IPS-15b (cell line): ENCODE measurements around the gene SHISA7.
"Not testable (repeated sequence)": the region's sequence is repeated elsewhere in the genome, so short reads cannot be mapped to it uniquely, and the experiment has no call there.

Experiments
- H3K27me3 ChIP-seq: one replicate; pipeline ENCODE4 v1.6.1; 2013; ENCODE audit warnings: low read length; ENCODE audit not compliant: control insufficient read depth, insufficient read depth
- H3K36me3 ChIP-seq: one replicate; pipeline ENCODE4 v1.6.1; 2013; ENCODE audit warnings: low read length; ENCODE audit not compliant: control insufficient read depth, insufficient read depth
- H3K4me1 ChIP-seq: one replicate; pipeline ENCODE4 v1.6.1; 2013; ENCODE audit warnings: mild to moderate bottlenecking, low read length; ENCODE audit not compliant: control insufficient read depth, insufficient read depth
- H3K4me3 ChIP-seq: one replicate; pipeline ENCODE4 v1.5.1; 2013; ENCODE audit warnings: low read depth, low read length
- H3K9ac ChIP-seq: one replicate; pipeline ENCODE4 v1.6.1; 2013; ENCODE audit warnings: low read depth, mild to moderate bottlenecking, low read length
- H3K9me3 ChIP-seq: one replicate; pipeline ENCODE4 v1.6.1; 2013; ENCODE audit warnings: mild to moderate bottlenecking, low read length; ENCODE audit not compliant: control insufficient read depth, insufficient read depth

Gene SHISA7

DNA sequence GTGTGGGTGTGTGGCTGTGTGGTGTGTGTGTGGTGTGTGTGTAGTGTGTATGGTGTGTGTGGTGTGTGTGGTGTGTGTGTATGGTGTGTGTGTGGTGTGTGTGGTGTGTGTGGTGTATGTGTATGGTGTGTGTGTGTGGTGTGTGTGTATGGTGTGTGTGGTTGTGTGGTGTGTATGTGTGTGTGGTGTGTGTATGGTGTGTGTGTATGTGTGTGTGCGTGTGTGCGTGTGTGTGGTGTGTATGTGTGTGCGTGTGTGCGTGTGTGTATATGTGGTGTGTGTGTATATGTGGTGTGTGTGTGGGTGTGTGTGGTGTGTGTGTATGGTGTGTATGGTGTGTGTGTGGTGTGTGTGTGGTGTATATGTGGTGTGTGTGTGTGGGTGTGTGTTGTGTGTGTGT lies 8.1 kb downstream of the SHISA7 start:
- no peak overlapping the region for H3K4me3 ChIP-seq
- H3K27me3 ChIP-seq, result peaks cover 23% of the 10 kb centered on the region
- no peaks in the 10 kb centered on the region for H3K36me3 ChIP-seq
- H3K9me3 ChIP-seq, result no peaks in the 10 kb centered on the region
- H3K4me1 ChIP-seq, result no peaks in the 10 kb centered on the region
- no peak overlapping the region for H3K9ac ChIP-seq

- H3K9me3 ChIP-seq, result no peaks in the 10 kb centered on the region
- H3K36me3 ChIP-seq, result no peaks in the 10 kb centered on the region
- no peaks in the 10 kb centered on the region for H3K4me1 ChIP-seq
- H3K27me3 ChIP-seq, result peaks cover 18% of the 10 kb centered on the region
- H3K9ac ChIP-seq, result no peak overlapping the region
- H3K4me3 ChIP-seq, result no peak overlapping the region
Measured at GRCh38 chr19:55434356-55434919, 8.7 kb downstream of the SHISA7 start.

GRCh38 chr19:55433292-55433691 lies 9.8 kb downstream of the SHISA7 start:
- no peaks in the 10 kb centered on the region for H3K4me1 ChIP-seq

DNA sequence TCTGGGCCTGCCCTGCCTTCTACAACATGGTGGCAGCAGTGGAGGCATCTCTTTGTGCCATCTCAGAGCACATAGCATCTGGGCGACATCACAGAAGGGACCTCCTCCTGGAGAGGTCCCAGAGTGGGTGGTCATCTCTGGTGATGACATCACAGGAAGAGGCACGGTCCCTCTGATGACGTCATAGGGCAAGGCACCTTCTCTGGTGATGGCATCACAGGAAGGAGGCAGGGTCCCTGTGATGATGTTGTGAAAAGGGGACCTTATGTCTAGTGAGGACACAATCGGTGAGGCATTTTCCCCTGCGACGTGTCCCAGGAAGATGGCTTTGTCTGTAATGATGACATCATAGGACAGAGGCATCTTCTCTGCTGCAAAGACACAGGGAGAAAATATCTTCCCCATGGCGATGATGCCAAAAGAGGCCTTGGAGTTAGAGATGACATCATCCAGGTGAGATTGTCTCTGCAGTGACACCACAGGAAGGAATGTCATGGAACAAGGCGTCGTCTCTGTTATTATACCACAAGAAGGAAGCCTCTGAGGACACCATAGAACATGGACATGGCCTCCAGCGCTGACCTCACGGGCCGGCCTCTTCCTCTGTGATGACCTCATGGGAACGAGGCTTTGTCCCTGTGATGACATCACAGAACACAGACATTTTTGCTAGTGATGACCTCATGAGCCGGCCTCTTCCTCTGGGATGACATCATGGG lies 10.7 kb downstream of the SHISA7 start:
- no peaks in the 10 kb centered on the region for H3K4me1 ChIP-seq

More at GRCh38 chr19:55433292-55433691, 9.8 kb downstream of the SHISA7 start:
- Histone ChIP-seq H3K36me3 (no peaks in the 10 kb centered on the region), H3K9ac (no peak overlapping the region), H3K9me3 (no peaks in the 10 kb centered on the region), H3K27me3 (peaks cover 6% of the 10 kb centered on the region), H3K4me3 (no peak overlapping the region)

DNA sequence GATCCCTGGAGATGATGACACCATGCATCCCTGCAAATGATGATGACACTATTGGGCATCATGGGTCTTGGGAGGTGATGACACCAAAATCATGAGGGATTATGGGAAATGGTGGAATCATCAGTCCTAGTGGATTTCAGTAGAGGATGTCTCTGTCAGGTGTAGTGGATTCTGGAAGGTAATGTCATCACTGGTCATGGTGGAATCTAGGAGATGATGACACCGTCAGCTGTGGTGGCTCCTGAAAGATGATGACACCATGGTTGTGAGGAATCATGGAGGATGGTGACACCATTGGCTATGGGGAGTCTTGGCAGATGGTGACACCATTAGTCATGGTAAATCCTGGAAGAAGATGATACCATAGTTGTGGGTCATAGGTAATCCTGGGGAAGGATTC lies 11.9 kb downstream of the SHISA7 start:
- H3K4me1 ChIP-seq, result no peaks in the 10 kb centered on the region
- H3K9me3 ChIP-seq, result no peaks in the 10 kb centered on the region
- H3K4me3 ChIP-seq, result no peak overlapping the region
- peaks cover 3% of the 10 kb centered on the region for H3K27me3 ChIP-seq
- H3K36me3 ChIP-seq, result no peaks in the 10 kb centered on the region
- H3K9ac ChIP-seq, result no peak overlapping the region

More for the DNA sequence above, 10.7 kb downstream of the SHISA7 start:
- no peak overlapping the region for H3K4me3 ChIP-seq
- no peak overlapping the region for H3K9ac ChIP-seq
- H3K27me3 ChIP-seq, result peaks cover 3% of the 10 kb centered on the region
- no peaks in the 10 kb centered on the region for H3K36me3 ChIP-seq
- H3K9me3 ChIP-seq, result no peaks in the 10 kb centered on the region

DNA sequence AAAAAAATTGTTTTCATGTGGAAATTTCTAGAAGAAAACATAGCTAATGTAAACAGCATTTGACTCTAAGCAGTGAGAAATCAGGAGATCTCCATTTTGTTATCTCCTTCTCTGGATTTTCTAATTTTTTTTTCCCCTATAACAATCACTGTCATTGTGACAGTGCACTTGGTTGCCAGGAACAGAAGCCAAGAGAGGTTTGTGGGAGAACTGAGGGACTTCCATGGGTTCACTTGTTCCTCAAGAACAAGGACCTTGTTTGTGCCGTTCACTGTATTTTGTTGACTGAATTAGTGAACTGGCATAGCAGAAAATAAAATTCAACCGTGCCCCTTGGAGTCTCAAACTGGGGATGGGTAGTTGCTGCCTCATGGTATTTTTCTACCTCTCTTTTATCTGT lies 17.1 kb downstream of the SHISA7 start:
- Histone ChIP-seq H3K9ac (no peak overlapping the region), H3K4me3 (no peak overlapping the region), H3K36me3 (no peaks in the 10 kb centered on the region), H3K9me3 (no peaks in the 10 kb centered on the region), H3K27me3 (no peaks in the 10 kb centered on the region), H3K4me1 (no peaks in the 10 kb centered on the region)

- Histone ChIP-seq H3K27me3 (peaks cover 2% of the 10 kb centered on the region), H3K36me3 (no peaks in the 10 kb centered on the region), H3K4me1 (no peaks in the 10 kb centered on the region), H3K4me3 (no peak overlapping the region), H3K9me3 (no peaks in the 10 kb centered on the region), H3K9ac (no peak overlapping the region)
Measured at GRCh38 chr19:55424518-55424917, 18.6 kb downstream of the SHISA7 start.

DNA sequence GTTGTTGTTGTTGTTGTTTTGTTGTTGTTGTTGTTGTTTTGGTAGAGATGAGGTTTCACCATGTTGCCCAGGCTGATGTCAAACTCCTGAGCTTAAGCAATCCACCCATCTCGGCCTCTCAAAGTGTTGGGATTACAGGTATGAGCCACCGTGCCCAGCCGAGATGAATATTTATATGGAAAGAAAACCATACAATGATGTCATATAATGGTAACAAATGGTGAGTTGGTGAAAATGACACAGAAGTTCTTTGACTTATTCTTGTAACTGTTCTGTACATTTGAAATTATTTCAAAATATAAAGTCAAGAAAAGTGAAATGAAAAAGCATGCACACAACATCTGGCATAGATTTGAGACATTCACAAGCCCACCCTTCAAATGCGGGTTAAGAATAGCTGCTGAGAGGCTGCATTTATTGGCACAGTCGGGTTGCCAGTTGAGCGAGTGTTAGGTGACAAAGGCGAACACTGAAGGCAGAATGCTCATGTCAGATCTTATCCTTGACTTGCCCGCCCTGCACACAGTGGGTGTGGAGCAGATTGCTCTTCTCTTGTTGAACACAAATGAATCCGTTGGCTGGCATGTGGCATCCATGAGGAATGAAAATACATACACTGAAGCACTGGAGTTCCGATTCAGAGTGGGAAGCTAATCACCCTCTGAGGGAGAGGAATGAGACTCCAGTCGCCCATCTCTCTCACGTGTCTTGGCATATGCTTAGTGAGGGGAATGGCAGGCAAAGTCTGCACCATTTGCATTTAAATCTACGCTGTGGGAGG lies 19.7 kb downstream of the SHISA7 start:
- Histone ChIP-seq H3K4me3 (no peak overlapping the region), H3K9ac (no peak overlapping the region), H3K36me3 (no peaks in the 10 kb centered on the region), H3K4me1 (no peaks in the 10 kb centered on the region), H3K9me3 (no peaks in the 10 kb centered on the region), H3K27me3 (peaks cover 2% of the 10 kb centered on the region)

DNA sequence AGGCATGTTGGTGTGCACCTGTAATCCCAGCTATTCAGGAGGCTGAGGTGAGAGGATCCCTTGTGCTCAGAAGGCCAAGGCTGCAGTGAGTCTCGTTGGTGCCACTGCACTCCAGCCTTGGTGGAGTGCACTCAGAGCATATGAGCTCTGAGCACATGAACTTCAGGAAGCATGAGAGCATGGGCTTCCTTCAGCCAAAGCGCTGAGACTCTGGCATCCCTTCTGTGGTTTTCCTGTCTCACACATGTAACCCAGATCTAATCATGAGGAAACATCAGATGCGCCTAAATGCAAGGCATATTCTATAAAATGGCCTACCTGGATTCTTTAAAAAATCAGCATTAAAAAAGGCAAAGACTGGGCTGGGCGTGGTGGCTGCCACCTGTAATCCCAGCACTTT lies 21.8 kb downstream of the SHISA7 start:
- H3K4me1 ChIP-seq, H3K36me3 ChIP-seq, H3K27me3 ChIP-seq: not testable (repeated sequence)

DNA sequence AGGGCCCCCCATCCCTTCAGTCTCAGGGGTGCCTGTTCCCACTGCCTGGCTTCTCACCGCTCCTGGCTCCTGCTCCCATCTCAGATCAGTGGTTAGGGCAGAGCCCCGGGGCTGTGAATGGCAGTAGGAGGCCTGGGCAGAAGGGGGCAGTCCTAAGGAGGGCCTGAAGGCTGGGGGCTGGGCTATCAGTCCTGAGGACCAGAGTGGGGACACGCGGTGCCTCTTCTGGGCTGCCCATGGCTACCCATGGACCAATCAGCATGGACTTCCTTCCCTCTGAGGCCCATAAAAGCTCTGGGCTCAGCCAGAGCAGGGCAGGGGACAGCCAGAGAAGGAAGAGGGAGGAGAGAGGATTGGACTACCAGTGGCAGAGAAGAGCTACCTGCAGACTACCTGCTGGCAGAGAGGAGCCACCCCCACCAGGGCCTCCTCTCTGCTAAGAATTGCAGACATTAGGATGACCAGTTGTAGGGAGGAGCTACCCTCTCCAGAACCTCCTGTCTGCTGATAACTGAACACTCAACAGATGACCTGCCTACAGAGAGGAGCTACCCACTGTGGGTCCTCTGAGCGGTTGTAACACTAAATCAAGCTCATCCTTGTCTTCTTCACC lies 23.4 kb downstream of the SHISA7 start:
- H3K4me1 ChIP-seq, result no peaks in the 10 kb centered on the region
- H3K9me3 ChIP-seq, result no peaks in the 10 kb centered on the region
- H3K9ac ChIP-seq, result no peak overlapping the region
- no peaks in the 10 kb centered on the region for H3K36me3 ChIP-seq
- H3K4me3 ChIP-seq, result no peak overlapping the region
- H3K27me3 ChIP-seq, result peaks cover 2% of the 10 kb centered on the region

More for the DNA sequence above, 21.8 kb downstream of the SHISA7 start:
- H3K9me3 ChIP-seq, H3K4me3 ChIP-seq, H3K9ac ChIP-seq: not testable (repeated sequence)

DNA sequence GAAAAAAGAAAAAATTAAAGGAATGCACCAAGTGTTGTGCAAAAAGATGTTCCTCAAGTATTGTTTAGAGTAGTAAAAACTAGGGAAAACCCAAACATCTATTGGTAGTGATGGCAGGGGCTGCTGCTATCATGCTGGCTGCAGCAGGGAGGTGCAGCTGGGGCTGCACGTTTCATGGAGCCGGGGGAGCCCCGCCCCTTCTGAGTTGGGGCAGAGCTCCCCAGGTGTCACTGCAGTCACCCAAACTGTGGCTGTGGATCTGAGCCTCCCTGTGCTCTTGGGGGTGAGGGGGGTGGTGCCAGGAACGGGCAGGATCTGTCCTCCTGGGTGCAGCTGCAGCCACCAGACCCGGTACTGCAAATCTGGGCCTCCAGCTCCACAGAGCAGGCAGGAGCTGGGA lies 24.0 kb downstream of the SHISA7 start:
- H3K36me3 ChIP-seq, result no peaks in the 10 kb centered on the region
- no peak overlapping the region for H3K9ac ChIP-seq
- no peaks in the 10 kb centered on the region for H3K9me3 ChIP-seq
- no peaks in the 10 kb centered on the region for H3K4me1 ChIP-seq
- peaks cover 2% of the 10 kb centered on the region for H3K27me3 ChIP-seq
- no peak overlapping the region for H3K4me3 ChIP-seq
